ENCODE data around the gene ZNF821. TPM values are rescaled to one million over a fixed set of nuclear protein-coding genes. Genes with fewer than 3 reads are reported as not detected.

ZNF821 gene
- total RNA-seq, 2 donors from 2014 or later, result 12.1 to 12.8 TPM

GRCh38 chr16:71852158-71852557, 31.8 kb downstream of the ZNF821 start:
- H3K27ac Mint-ChIP-seq, result no peak overlapping the region
- H3K36me3 ChIP-seq (ENCODE audit: control insufficient read depth, insufficient read depth, low read length), result peaks cover 69% of the 10 kb centered on the region
- no peaks in the 10 kb centered on the region for H3K9me3 ChIP-seq (ENCODE audit: control insufficient read depth, low read length)
- no peak overlapping the region for H3K27ac ChIP-seq (ENCODE audit: low read depth, low read length)
- H3K4me3 Mint-ChIP-seq, result no peak overlapping the region
- H3K36me3 Mint-ChIP-seq (ENCODE audit: low read depth), result peaks cover 44% of the 10 kb centered on the region
- H3K27me3 ChIP-seq (ENCODE audit: control insufficient read depth, insufficient read depth, low read length, poor library complexity, severe bottlenecking), result no peaks in the 10 kb centered on the region
- TF ChIP-seq, protein P1, sequence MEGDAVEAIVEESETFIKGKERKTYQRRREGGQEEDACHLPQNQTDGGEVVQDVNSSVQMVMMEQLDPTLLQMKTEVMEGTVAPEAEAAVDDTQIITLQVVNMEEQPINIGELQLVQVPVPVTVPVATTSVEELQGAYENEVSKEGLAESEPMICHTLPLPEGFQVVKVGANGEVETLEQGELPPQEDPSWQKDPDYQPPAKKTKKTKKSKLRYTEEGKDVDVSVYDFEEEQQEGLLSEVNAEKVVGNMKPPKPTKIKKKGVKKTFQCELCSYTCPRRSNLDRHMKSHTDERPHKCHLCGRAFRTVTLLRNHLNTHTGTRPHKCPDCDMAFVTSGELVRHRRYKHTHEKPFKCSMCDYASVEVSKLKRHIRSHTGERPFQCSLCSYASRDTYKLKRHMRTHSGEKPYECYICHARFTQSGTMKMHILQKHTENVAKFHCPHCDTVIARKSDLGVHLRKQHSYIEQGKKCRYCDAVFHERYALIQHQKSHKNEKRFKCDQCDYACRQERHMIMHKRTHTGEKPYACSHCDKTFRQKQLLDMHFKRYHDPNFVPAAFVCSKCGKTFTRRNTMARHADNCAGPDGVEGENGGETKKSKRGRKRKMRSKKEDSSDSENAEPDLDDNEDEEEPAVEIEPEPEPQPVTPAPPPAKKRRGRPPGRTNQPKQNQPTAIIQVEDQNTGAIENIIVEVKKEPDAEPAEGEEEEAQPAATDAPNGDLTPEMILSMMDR (conservative IDR thresholded peaks at IDR 0.05), result no peak
- H3K4me1 Mint-ChIP-seq, result peaks cover 13% of the 10 kb centered on the region
- peaks cover 4% of the 10 kb centered on the region for H3K4me1 ChIP-seq (ENCODE audit: control insufficient read depth, insufficient read depth, low read length)
- H3K9ac ChIP-seq (ENCODE audit: extremely low read depth, low read length, poor library complexity, severe bottlenecking), result no peak overlapping the region
- H3K9me3 Mint-ChIP-seq, result no peaks in the 10 kb centered on the region
- WGBS, 2 experiments (ENCODE audit: insufficient coverage in 1 of 2, insufficient read length in 1 of 2), result 92% methylated on average over 3 of the region's 3 CpGs; no CpG with 5 or more reads in 1 of the 2 experiments
- H3K27me3 Mint-ChIP-seq (ENCODE audit: insufficient read depth), result no peaks in the 10 kb centered on the region
- no peak overlapping the region for H3K4me3 ChIP-seq (ENCODE audit: low read length)
- no peak for DNase-seq

DNA sequence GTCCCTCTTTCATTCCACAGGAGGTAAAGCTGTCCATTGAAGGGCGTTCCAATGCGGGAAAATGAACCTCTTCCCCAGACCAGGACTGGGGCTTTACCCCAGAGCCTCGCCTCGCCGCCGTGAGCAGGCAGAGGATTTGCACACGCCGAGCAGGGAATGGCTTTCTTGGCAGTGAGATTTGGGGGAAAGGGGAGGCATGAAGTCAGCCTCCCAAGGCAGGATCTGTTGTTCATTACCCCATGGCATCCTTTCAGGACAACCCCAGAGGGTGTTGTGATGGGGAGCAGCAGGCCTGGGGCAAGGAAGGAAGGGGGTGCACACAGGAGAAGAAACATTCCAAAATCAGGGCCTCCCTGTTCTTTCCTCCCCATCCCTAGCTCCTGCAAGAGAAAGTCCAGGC, 32.2 kb downstream of the ZNF821 start:
- 94 to 98% methylated on average over 2 to 8 of the region's 8 CpGs for WGBS, 2 experiments (ENCODE audit: insufficient coverage in 1 of 2, insufficient read length in 1 of 2)
- H3K9ac ChIP-seq (ENCODE audit: extremely low read depth, low read length, poor library complexity, severe bottlenecking), result no peak overlapping the region
- Mint-ChIP-seq H3K4me3 (no peak overlapping the region), H3K27ac (no peak overlapping the region), H3K36me3 (ENCODE audit: low read depth) (peaks cover 44% of the 10 kb centered on the region), H3K9me3 (no peaks in the 10 kb centered on the region), H3K27me3 (ENCODE audit: insufficient read depth) (no peaks in the 10 kb centered on the region), H3K4me1 (peaks cover 17% of the 10 kb centered on the region)
- peaks cover 69% of the 10 kb centered on the region for H3K36me3 ChIP-seq (ENCODE audit: control insufficient read depth, insufficient read depth, low read length)
- no peaks in the 10 kb centered on the region for H3K27me3 ChIP-seq (ENCODE audit: control insufficient read depth, insufficient read depth, low read length, poor library complexity, severe bottlenecking)
- H3K4me1 ChIP-seq (ENCODE audit: control insufficient read depth, insufficient read depth, low read length), result peaks cover 6% of the 10 kb centered on the region
- TF ChIP-seq, protein P1 (conservative IDR thresholded peaks at IDR 0.05), result no peak
- no peak overlapping the region for H3K4me3 ChIP-seq (ENCODE audit: low read length)
- no peaks in the 10 kb centered on the region for H3K9me3 ChIP-seq (ENCODE audit: control insufficient read depth, low read length)
- no peak for DNase-seq
- no peak overlapping the region for H3K27ac ChIP-seq (ENCODE audit: low read depth, low read length)

GRCh38 chr16:71848622-71849021, 35.4 kb downstream of the ZNF821 start:
- Mint-ChIP-seq H3K4me3 (no peak overlapping the region), H3K4me1 (peaks cover 16% of the 10 kb centered on the region), H3K27ac (no peak overlapping the region), H3K9me3 (no peaks in the 10 kb centered on the region), H3K36me3 (ENCODE audit: low read depth) (peaks cover 37% of the 10 kb centered on the region), H3K27me3 (ENCODE audit: insufficient read depth) (no peaks in the 10 kb centered on the region)
- TF ChIP-seq, protein P1 (conservative IDR thresholded peaks at IDR 0.05), result no peak
- Histone ChIP-seq H3K27ac (ENCODE audit: low read depth, low read length) (no peak overlapping the region), H3K36me3 (ENCODE audit: control insufficient read depth, insufficient read depth, low read length) (peaks cover 58% of the 10 kb centered on the region), H3K4me1 (ENCODE audit: control insufficient read depth, insufficient read depth, low read length) (peaks cover 6% of the 10 kb centered on the region), H3K4me3 (ENCODE audit: low read length) (no peak overlapping the region), H3K9me3 (ENCODE audit: control insufficient read depth, low read length) (no peaks in the 10 kb centered on the region), H3K27me3 (ENCODE audit: control insufficient read depth, insufficient read depth, low read length, poor library complexity, severe bottlenecking) (no peaks in the 10 kb centered on the region), H3K9ac (ENCODE audit: extremely low read depth, low read length, poor library complexity, severe bottlenecking) (no peak overlapping the region)
- WGBS, 2 experiments (ENCODE audit: insufficient coverage in 1 of 2, insufficient read length in 1 of 2), result 96 to 100% methylated on average over 6 of the region's 6 CpGs
- DNase-seq, result no peak

All from endodermal cell (in vitro differentiated cells).